Measurements from ENCODE around the gene NKPD1. TPM values are rescaled to one million over a fixed set of nuclear protein-coding genes. Genes with fewer than 3 reads are reported as not detected.

Gene NKPD1
- total and polyA plus RNA-seq, 2 experiments from 2014 or later = 2.9 to 3.3 TPM

- DNase-seq (ENCODE audit: low read depth in 1 of 2, low spot score in 1 of 2) = no peak
- Histone ChIP-seq H3K9me3 (ENCODE audit: low read depth) (no peaks in the 10 kb centered on the region), H3K27me3 (no peaks in the 10 kb centered on the region), H3K4me3 (no peak overlapping the region), H3K27ac (no peak overlapping the region), H3K4me1 (ENCODE audit: low read depth) (peaks cover 6% of the 10 kb centered on the region), H3K36me3 (no peaks in the 10 kb centered on the region)
- no peak for TF ChIP-seq CTCF (IDR thresholded peaks at IDR 0.05; ENCODE audit: low read depth, low read length)
Observed at GRCh38 chr19:45172173-45172572, 11.4 kb upstream of the NKPD1 start.

- Histone ChIP-seq H3K4me1 (ENCODE audit: low read depth) (peaks cover 6% of the 10 kb centered on the region), H3K36me3 (no peaks in the 10 kb centered on the region), H3K27ac (no peak overlapping the region), H3K9me3 (ENCODE audit: low read depth) (no peaks in the 10 kb centered on the region), H3K4me3 (no peak overlapping the region), H3K27me3 (no peaks in the 10 kb centered on the region)
- peak in 1 of 2 donors; percentile 29 for DNase-seq (ENCODE audit: low read depth in 1 of 2, low spot score in 1 of 2)
- TF ChIP-seq CTCF (IDR thresholded peaks at IDR 0.05; ENCODE audit: low read depth, low read length) = no peak
Observed at GRCh38 chr19:45171211-45171623, 10.4 kb upstream of the NKPD1 start.

DNA sequence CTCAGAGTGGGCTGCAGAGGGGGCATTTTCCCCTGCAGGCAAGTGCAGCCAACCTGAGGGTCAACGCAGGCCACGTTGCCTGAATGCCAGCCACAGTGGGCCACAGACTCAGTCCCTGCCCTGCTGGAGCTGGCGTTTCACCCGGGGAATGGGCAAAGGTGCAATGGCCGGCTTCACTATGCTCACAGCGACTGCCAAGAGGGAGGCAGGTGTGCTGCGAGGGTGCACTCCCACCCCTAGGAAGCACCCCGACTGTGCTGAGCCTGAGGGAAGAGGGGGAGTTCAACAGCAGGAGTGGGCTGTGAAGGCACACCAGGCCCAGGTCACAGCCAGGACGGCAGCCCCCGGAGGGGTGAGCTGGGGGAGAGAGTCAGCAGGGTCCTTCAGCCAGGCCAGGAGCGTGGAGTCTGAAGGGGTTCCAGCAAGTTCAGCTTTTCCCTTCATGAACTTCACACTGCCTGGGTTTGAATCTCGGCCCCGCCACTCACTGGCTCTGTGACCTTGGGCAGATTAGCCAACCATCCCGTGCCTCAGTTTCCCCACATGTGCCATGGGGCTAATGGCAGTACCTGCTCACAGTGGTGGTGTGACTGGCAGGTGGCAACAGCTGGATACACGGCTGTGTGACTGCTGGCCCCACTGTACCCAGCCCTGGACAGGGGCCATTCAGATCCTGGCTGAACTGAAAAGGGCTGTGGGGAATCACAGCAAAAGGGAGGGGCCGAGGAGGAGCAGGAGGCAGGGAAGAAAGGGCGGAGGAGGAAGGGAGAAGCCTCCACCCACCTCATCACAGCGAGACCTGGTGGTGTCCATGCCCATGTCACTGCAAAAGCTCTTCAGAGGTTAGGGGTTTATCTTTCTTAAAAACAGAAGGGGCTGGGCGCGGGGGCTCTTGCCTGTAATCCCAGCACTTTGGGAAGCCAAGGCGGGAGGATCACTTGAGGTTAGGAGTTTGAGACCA is 9.6 kb upstream of the NKPD1 start:
- Histone ChIP-seq H3K27ac (no peak overlapping the region), H3K4me3 (no peak overlapping the region), H3K36me3 (no peaks in the 10 kb centered on the region), H3K9me3 (ENCODE audit: low read depth) (no peaks in the 10 kb centered on the region), H3K4me1 (ENCODE audit: low read depth) (peaks cover 6% of the 10 kb centered on the region), H3K27me3 (no peaks in the 10 kb centered on the region)
- no peak for DNase-seq (ENCODE audit: low read depth in 1 of 2, low spot score in 1 of 2)
- no peak for TF ChIP-seq CTCF (IDR thresholded peaks at IDR 0.05; ENCODE audit: low read depth, low read length)

DNA sequence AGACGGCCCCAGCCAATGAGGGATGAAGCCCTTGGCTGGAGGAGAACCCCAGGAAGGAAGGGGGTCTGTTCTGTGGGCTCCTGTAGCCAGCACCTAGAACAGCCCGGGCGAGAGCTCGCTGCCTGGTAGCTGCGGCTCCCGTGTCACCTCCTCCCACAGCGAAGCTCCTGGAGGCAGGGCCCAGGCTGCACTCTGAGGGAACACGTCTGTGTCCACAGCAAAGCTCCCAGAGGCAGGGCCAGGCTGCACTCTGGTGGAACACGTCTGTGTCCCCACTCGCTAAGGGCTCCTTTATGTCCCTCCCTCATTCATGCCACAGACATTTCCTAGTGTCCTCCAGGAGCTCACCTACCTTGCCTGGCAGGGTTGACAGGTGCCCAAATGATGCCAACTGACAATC is 8.8 kb upstream of the NKPD1 start:
- TF ChIP-seq CTCF (IDR thresholded peaks at IDR 0.05; ENCODE audit: low read depth, low read length) = no peak
- Histone ChIP-seq H3K27me3 (no peaks in the 10 kb centered on the region), H3K4me1 (ENCODE audit: low read depth) (peaks cover 6% of the 10 kb centered on the region), H3K36me3 (no peaks in the 10 kb centered on the region), H3K27ac (no peak overlapping the region), H3K9me3 (ENCODE audit: low read depth) (no peaks in the 10 kb centered on the region), H3K4me3 (no peak overlapping the region)
- no peak for DNase-seq (ENCODE audit: low read depth in 1 of 2, low spot score in 1 of 2)

DNA sequence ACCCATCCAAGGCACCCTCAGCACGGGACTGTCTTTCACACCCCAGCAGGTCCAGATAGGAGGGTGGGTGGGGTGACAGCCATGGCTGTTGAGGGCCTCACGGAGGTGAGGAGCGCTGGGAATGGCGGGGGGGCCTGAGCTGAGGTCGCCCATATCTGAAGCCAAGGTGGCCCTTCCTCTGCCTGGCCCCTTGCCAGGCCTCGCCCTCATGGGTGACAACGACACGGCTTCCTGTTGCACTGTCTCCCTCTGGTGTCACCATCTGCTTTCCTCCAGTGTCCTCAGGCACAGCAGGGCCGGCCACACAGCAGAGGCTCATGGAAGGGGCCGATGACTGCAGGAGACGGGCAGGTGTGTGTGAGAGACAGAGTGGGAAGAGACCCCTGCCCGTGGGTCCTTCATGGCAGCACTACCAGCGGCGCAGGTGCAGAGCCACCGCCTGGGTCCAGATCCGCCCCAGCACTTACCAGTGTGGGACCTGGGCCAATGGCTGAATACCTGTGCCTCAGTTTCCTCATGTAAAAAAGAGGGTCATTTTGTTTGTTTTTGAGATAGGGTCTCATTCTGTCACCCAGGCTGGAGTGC is 8.1 kb upstream of the NKPD1 start:
- Histone ChIP-seq H3K9me3 (ENCODE audit: low read depth) (no peaks in the 10 kb centered on the region), H3K36me3 (no peaks in the 10 kb centered on the region), H3K27ac (no peak overlapping the region), H3K27me3 (no peaks in the 10 kb centered on the region), H3K4me3 (no peak overlapping the region), H3K4me1 (ENCODE audit: low read depth) (peaks cover 6% of the 10 kb centered on the region)
- DNase-seq (ENCODE audit: low read depth in 1 of 2, low spot score in 1 of 2) = no peak
- no peak for TF ChIP-seq CTCF (IDR thresholded peaks at IDR 0.05; ENCODE audit: low read depth, low read length)
